ENCODE data around the gene SULT4A1.

The SULT4A1 gene

DNA sequence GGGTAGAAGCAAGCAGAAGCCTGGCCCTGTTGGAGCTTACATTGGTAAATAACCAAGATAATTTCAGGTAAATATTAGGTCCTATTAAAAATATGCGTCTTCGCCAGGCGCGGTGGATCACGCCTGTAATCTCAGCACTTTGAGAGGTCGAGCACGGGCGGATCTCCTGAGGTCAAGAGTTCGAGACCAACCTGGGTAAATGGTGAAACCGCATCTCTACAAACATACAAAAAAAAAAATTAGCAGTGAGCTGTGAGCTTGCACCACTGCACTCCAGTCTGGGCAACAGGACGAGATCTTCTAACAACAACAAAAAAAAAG, 529 bp upstream of the SULT4A1 start:
- TF ChIP-seq, protein P1, sequence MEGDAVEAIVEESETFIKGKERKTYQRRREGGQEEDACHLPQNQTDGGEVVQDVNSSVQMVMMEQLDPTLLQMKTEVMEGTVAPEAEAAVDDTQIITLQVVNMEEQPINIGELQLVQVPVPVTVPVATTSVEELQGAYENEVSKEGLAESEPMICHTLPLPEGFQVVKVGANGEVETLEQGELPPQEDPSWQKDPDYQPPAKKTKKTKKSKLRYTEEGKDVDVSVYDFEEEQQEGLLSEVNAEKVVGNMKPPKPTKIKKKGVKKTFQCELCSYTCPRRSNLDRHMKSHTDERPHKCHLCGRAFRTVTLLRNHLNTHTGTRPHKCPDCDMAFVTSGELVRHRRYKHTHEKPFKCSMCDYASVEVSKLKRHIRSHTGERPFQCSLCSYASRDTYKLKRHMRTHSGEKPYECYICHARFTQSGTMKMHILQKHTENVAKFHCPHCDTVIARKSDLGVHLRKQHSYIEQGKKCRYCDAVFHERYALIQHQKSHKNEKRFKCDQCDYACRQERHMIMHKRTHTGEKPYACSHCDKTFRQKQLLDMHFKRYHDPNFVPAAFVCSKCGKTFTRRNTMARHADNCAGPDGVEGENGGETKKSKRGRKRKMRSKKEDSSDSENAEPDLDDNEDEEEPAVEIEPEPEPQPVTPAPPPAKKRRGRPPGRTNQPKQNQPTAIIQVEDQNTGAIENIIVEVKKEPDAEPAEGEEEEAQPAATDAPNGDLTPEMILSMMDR (IDR thresholded peaks at IDR 0.05; ENCODE audit: borderline replicate concordance, control extremely low read depth, extremely low read depth, insufficient read depth, missing control alignments) = no peak
- in situ Hi-C loops (cut with MboI; ENCODE audit: low sequenced_read_pairs, unreplicated experiment) = no loop called here
- DNase-seq (ENCODE audit: low spot score) = no peak

DNA sequence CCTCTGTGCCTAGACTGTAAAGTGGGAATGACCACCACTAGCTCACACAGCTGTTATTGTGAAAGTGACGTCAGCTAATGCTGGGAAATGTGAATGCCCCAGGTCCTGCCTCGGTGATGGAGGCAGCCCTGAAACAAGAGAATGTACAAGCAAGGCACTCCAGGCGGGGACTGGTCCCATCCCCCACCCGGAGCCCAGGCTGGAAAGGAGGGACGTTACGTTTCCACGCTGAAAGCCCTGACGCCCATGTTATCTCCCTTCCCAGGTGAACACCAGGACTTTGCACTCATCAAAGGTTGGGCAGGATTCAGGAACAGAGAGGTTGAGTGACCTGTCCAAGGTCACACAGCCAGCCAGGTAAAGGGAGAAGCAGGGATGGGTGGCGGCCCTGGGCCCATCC, 784 bp downstream of the SULT4A1 start:
- DNase-seq (ENCODE audit: low spot score) = no peak
- TF ChIP-seq, protein P1 (IDR thresholded peaks at IDR 0.05; ENCODE audit: borderline replicate concordance, control extremely low read depth, extremely low read depth, insufficient read depth, missing control alignments) = no peak
- in situ Hi-C loops (cut with MboI; ENCODE audit: low sequenced_read_pairs, unreplicated experiment) = no loop called here

DNA sequence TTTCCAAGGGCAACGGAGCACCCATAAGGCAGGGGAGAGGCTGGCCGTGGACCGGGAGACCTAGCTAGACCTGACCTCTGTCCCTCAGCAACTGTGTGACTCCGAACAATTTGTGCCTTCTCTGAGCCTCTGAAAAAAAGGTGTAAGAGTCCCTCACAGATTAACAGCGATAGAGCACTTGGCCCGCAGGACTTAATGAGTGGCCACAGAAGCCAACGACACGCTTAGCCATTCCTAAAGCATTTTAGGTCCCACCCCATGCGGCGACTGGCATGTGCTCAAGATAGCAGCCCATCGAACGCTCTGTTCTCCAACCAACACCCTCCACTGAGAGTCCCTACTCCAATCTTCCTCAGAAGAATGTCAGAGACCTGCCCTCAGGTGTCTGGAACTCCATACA, 1.5 kb downstream of the SULT4A1 start:
- TF ChIP-seq, protein P1 (IDR thresholded peaks at IDR 0.05; ENCODE audit: borderline replicate concordance, control extremely low read depth, extremely low read depth, insufficient read depth, missing control alignments) = no peak
- no peak for DNase-seq (ENCODE audit: low spot score)
- in situ Hi-C loops (cut with MboI; ENCODE audit: low sequenced_read_pairs, unreplicated experiment) = no loop called here

DNA sequence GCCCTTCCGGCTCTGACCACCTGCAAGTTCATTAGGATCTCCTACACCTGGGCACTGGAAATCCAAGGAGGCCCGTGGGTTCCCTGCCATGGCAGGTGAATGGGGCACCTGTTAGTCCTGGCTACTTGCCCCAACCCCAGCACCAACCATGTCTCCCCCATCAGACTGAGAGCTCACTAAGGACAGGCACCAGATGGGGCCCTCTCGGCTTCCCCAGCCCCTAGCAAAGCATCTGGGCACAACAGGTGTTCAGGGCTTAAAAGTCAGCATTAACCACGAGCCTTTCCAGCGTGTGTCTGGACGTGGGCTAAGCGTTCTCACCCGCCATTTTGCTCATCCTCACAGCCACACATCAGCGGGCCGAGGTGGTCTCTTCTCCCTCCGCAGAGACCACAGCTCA, 2.2 kb downstream of the SULT4A1 start:
- in situ Hi-C loops (cut with MboI; ENCODE audit: low sequenced_read_pairs, unreplicated experiment) = no loop called here
- DNase-seq (ENCODE audit: low spot score) = no peak
- TF ChIP-seq, protein P1 (IDR thresholded peaks at IDR 0.05; ENCODE audit: borderline replicate concordance, control extremely low read depth, extremely low read depth, insufficient read depth, missing control alignments) = no peak

DNA sequence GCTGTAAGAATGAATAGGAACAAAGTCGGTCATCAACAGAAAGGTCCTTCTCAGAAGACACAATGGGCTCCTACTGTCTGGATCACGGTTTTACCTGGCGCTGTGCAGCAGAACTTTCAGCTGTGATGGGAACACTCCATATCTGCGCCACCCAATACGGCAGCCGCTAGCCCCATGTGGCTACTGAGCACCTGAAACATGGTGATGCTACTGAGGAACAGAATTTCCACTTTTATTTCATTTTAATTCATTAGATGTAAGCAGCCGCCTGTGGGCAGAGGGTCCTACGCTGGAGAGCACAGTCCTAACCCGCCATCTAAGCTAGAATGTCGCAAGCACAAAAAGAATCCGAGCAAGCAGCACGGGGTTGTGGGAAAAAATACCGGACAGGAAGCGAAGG, 2.7 kb downstream of the SULT4A1 start:
- DNase-seq (ENCODE audit: low spot score) = no peak
- in situ Hi-C loops (cut with MboI; ENCODE audit: low sequenced_read_pairs, unreplicated experiment) = no loop called here

DNA sequence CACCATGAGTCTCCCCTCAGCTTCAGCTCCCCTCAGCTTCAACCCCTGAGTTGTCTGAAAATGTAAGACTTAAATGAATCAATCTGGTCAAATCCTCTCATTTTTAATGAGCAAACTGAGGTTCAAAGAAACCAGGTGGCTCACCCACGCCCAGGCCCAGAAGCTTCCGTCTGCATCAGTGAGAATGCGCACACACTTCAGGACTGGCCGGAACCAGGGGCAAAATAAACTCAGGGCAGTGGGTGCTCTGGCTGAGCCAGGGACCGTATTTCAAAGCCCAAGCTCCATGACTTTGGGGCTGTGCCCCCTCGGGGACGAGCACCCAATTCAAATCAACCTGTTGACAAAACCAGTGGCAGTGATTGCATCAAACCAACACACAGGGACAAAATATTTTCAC, 3.1 kb downstream of the SULT4A1 start:
- TF ChIP-seq, protein P1 (IDR thresholded peaks at IDR 0.05; ENCODE audit: borderline replicate concordance, control extremely low read depth, extremely low read depth, insufficient read depth, missing control alignments) = no peak
- in situ Hi-C loops (cut with MboI; ENCODE audit: low sequenced_read_pairs, unreplicated experiment) = no loop called here

More for the DNA sequence above, 2.7 kb downstream of the SULT4A1 start:
- TF ChIP-seq, protein P1 (IDR thresholded peaks at IDR 0.05; ENCODE audit: borderline replicate concordance, control extremely low read depth, extremely low read depth, insufficient read depth, missing control alignments) = no peak

More for the DNA sequence above, 3.1 kb downstream of the SULT4A1 start:
- DNase-seq (ENCODE audit: low spot score) = no peak
